ENCODE data around the gene IGFLR1. TPM values are rescaled to one million over a fixed set of nuclear protein-coding genes. Genes with fewer than 3 reads are reported as not detected.

The IGFLR1 gene, protein sequence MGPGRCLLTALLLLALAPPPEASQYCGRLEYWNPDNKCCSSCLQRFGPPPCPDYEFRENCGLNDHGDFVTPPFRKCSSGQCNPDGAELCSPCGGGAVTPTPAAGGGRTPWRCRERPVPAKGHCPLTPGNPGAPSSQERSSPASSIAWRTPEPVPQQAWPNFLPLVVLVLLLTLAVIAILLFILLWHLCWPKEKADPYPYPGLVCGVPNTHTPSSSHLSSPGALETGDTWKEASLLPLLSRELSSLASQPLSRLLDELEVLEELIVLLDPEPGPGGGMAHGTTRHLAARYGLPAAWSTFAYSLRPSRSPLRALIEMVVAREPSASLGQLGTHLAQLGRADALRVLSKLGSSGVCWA
- under 0.01 and 0.43 TPM in 2 replicates for total RNA-seq

DNA sequence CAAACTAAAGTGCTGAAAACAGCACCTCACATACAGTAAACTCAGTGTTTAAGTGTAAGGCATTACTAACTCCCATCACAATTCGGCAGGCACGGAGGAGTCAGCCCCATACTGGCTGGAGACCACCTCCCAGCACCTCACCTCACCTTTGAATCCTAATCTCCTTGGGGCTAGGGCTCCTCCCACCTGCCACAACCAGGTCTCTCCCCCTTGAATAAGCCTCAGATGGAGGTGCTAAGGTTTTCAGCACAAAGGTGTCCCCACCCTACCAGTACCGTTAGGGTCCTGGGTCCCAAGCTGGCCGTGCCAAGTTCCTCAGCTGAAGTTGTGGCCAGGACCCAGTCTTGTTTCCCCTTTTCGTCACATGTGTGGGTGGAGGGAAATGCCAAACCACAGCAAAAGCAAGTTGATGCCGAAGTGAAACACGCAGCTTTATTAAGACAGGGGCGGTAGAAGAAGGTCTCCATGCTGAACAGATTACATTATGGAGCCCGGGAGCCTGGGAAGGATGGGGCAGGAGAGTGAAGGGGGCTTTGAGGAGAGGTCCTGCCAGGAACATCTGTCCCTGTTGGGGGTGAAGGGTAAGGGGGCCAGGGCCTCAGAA is at the start of gene IGFLR1:
Gene IGFLR1 (minus strand): TSS at position 332 of the 604 bp plus-strand sequence. CDS start 1,272 bp downstream, outside the sequence.

DNA sequence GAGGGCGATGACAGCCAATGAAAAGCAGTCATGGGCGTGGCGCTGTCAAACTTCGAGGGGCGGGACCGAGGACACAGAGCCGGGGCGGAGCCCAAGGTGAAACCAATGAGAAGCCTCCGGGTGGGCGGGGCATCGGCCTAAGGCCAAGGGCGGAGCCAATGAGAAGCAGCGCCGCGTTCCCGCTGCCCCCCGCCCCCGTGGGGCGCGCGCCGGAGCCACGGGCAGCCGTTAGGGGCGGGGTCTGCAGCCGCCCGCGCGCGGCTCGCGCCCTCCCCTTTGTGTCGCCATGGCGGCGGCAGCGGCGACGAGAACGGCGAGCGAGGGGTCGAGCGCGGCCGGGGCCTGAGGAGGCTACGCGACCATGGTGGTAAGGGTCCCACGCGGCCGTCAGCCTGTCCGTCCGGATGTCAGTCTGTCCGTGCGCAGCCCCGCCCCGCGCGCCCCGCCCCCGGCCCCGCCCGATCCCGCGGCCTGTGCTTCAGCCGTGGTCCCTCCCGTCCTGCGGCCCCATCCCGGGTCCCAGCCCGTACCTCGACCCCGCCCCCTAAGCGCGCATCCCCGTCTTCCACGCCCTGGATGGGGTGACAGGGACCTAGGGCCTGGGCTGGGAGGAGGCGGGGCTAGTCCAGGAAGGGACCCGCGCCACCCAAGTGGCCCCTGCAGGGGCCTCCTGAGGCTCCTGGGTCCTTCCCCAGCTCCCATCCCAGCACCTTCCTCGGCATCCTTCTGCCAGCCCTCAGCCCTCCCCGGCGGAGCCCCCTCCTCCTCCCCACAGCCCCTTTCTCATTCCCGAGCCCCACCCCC is 33.2 kb upstream of the IGFLR1 start, which contains the start of gene ARHGAP33:
Gene ARHGAP33 (plus strand): TSS at position 267 of the 804 bp plus-strand sequence. CDS start 95 bp downstream, at position 362.

DNA sequence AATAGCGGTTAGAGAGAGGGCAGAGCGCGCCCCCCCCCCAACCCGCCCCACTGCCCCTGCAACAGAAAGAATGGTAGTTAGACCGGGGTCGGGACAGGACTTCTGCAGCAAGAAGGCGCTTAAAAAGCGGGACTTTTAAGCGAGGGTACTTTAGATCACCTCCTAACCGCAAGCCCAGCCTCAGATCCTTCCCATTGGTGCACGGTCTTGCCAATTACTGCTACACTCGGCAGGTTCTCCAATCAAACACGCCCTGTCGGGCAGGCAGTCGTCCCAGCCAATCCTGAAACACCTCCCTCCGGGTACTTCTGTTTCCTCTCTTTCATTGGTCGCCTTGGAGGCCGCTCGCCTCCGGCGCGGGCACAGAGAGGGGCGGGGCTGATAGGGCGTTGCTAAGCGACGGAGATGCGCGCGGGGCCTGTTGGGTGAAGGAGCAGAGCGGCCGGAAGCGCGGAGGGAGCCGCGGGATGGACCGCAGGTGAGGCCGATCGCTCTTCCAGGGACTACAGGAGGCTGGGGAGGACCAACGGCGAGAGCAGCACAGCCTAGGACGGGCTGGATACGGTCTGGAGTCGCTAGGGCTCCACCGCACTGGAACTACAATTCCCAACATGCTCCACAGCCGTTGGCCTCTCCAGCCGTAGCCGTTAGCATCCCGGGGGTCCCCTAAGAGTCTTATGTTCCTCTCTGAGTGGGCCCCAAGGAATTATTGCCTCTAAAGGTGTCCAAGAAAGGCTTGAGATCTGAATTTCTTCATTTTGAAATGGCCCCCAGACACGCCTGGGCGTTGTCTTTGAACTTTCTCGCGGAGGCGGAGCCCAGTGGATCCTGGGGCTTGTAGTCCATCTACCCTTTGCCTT is 15.7 kb upstream of the IGFLR1 start, which contains the start of gene PROSER3:
Gene PROSER3 (plus strand): TSS at position 428 of the 860 bp plus-strand sequence. CDS start 40 bp downstream, at position 468.

DNA sequence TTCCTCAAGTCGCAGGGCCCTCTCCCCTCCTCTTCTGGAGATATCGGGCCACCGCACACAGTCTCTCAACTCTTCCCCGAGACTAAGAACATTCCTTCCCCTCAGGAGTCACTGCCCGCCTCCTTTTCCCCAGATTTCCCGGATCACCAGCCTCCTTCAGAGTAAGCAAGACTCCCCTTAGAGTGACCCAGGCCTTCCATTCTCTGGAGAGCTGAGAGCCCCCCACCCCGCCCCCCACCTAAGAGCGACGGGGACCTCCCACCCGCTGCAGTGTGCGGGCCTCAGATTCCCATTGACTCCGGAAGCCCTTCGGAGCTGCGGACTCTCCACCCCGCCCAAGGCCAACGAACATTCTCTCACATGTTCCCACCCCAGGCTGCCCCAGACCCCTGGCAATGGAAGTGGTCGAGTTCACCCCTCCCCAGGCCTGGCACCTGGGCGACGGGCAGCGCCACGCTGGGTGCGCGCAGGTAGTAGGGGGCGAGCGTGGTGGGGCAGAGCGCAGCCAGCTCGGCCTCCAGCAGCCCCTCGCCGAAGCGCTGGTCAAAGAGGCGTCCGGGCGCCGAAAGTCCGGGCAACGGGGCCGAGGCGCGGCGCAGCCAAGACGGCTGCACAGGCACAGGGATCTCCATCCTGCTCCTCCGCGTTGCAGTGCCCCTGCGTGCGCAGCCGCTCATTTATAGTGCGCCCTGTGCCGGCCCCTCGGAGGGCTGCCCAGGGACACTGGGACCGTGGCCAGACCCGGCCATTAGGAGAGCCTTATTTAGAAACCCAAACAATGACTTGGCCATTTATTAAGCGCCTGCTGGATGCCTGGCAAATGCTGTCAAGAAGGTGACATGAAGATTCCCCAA is 14.4 kb upstream of the IGFLR1 start, which contains the start of gene HSPB6:
Gene HSPB6 (minus strand): TSS at position 653 of the 854 bp plus-strand sequence. CDS start 21 bp downstream, at position 632.

DNA sequence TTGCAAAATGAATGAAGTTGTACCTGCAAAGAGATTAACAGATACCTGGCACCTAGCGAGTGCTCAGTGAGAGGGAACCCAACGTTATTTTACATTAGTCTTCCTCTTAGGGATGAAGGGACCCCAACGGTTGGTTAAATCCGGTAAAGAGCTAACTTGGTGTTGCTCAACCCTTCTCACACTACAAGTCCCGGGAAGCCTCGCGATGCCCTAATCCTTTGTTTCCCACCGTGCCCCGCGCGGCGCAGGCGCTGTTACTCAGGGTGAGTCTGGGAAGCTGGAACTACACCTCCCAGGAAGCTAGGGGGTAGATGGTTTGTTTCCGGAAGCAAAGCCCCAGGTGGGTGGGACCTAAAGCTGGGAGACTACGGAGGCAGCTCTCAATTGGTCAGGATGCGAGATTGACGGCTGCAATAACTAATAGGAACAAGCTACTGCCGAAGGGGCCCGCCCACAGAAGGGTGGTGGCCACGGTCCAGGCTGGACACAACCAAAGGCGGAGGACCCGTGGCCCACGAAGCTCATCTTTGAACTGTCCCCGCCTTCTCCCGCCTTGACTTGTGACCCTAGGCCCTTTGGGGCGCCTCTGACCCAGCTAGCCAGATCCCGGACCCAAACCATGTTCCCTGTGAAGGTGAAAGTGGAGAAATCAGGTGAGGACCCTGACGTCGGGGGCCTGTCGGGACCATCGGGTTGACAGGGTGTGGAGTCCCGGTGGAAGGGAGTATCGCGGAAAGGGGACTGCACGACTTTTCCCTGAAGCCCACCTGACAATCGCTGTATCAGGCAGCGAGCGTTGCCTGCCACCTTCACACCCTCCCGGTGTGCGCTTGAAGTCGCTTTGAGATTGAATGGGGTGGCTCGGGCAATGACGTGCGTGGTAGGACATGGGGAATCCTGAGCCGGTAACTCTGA is 6.1 kb upstream of the IGFLR1 start, which contains the start of gene LIN37:
Gene LIN37 (plus strand): TSS at position 471 of the 915 bp plus-strand sequence. CDS start 149 bp downstream, at position 620.

DNA sequence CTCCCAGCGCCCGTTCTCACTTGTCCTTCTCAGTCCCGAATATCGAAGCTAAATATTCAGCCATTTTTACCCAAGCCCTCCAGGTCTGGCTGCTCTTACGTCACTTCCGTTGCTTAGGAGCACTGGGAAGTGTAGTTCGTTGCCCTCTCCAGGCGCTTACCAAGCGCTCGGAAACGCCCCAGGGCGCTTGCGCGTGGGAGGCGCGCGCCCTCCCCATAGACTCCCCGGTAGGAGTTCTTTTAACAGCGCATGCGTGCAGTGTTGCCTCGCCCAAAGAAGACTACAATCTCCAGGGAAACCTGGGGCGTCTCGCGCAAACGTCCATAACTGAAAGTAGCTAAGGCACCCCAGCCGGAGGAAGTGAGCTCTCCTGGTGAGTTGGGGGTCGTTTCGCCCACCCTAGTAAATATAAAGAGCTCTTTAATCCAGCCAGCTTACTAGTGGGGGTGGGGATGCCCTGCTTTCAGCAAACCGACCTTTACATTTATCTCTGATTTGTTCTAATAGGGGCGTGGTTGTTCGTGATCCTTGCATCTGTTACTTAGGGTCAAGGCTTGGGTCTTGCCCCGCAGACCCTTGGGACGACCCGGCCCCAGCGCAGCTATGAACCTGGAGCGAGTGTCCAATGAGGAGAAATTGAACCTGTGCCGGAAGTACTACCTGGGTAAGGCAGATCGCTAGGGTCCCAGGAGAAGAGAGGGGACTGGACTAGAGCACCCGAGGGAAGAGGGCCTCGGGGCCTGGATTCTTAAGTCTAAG is 3.3 kb upstream of the IGFLR1 start, which contains the start of the genes PSENEN and U2AF1L4:
Gene PSENEN (plus strand): TSS at position 324 of the 759 bp plus-strand sequence. CDS start 280 bp downstream, at position 604.
Gene U2AF1L4 (minus strand): TSS at position 91 of the 759 bp plus-strand sequence. CDS start 27 bp downstream, at position 64.

DNA sequence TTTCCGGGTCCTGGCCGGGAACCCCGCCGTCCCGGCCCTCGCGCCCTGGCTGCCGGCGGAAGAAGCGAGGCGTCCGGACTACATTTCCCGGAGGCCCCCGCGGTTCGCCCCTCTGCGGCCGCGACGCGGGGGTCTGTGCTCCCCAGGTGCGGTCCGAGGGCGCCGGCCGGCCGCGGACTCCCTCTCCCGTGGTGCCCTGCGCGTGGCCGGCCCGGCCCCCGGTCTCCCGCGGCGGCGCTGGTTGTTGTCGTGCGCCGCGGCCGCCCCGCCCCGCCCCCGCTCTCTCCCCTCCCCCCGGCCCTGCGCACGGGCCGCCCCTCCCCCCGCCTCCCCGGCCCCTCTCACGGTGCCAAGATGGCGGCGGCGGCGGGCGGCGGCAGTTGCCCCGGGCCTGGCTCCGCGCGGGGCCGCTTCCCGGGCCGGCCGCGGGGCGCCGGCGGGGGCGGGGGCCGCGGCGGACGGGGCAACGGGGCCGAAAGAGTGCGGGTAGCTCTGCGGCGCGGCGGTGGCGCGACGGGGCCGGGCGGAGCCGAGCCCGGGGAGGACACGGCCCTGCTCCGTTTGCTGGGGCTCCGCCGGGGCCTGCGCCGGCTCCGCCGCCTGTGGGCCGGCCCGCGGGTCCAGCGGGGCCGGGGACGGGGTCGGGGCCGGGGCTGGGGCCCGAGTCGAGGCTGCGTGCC is 24.4 kb downstream of the IGFLR1 start, which contains the start of gene KMT2B:
Gene KMT2B (plus strand): TSS at position 339 of the 680 bp plus-strand sequence. CDS start 16 bp downstream, at position 355.

DNA sequence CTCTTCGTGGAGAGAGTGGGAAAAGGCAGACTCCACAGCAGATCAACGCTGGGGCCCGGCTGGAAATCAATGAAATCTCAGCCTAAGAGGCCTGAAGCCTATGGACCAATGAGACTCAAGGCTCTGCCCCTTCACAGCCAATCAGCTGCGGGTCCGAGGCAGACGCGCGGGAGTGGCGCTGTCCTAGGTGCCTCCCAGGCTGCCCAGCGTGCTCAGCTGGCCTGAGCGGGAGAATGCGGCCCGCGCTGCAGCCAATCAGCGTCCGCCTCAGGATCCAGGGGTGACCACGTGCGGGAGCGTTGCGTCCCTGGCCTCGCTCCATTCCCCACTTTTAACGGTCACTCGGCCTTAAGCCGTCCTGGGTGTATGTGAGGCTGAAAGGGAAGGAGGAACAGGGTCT is 38.0 kb downstream of the IGFLR1 start, which contains the start of gene ZBTB32:
Gene ZBTB32 (plus strand): TSS at position 341 of the 400 bp plus-strand sequence. CDS start 10,069 bp downstream, outside the sequence.

Other genes with a start within 250 kb of the IGFLR1 start
- 78.4 and 142 TPM in 2 replicates for gene DMKN, start 228.8 kb downstream of the IGFLR1 start, total RNA-seq
- 16.5 and 67.3 TPM in 2 replicates for gene SBSN, start 214.1 kb downstream of the IGFLR1 start, total RNA-seq
- not detected in 2 replicates for gene GAPDHS, start 209.0 kb downstream of the IGFLR1 start, total RNA-seq
- gene TMEM147, start 196.8 kb downstream of the IGFLR1 start, total RNA-seq: 99.0 and 109 TPM in 2 replicates
- not detected in 2 replicates for gene ATP4A, start 178.8 kb downstream of the IGFLR1 start, total RNA-seq
- not detected in 2 replicates for gene PMIS2, start 156.3 kb downstream of the IGFLR1 start, total RNA-seq
- 3.1 and 4.6 TPM in 2 replicates for gene HAUS5, start 129.7 kb downstream of the IGFLR1 start, total RNA-seq
- gene RBM42, start 113.4 kb downstream of the IGFLR1 start, total RNA-seq: 33.2 and 37.9 TPM in 2 replicates
- gene ETV2, start 100.7 kb downstream of the IGFLR1 start, total RNA-seq: 0.34 TPM in 1 of 2 replicates, not detected in the other
- gene COX6B1, start 94.1 kb downstream of the IGFLR1 start, total RNA-seq: 88.5 and 102 TPM in 2 replicates
- gene UPK1A, start 75.9 kb downstream of the IGFLR1 start, total RNA-seq: not detected in 2 replicates
- gene ZBTB32, start 37.9 kb downstream of the IGFLR1 start, total RNA-seq: not detected in 2 replicates
- gene KMT2B, start 24.4 kb downstream of the IGFLR1 start, total RNA-seq: 4.1 and 21.1 TPM in 2 replicates
- gene U2AF1L4, start 3.0 kb upstream of the IGFLR1 start, total RNA-seq: 9.1 and 12.6 TPM in 2 replicates
- gene PSENEN, start 3.2 kb upstream of the IGFLR1 start, total RNA-seq: 14.9 and 15.7 TPM in 2 replicates
- 5.8 and 7.3 TPM in 2 replicates for gene LIN37, start 6.1 kb upstream of the IGFLR1 start, total RNA-seq
- under 0.01 and 0.28 TPM in 2 replicates for gene HSPB6, start 14.6 kb upstream of the IGFLR1 start, total RNA-seq
- gene PROSER3, start 15.7 kb upstream of the IGFLR1 start, total RNA-seq: 2.1 and 5.7 TPM in 2 replicates
- gene ARHGAP33, start 33.1 kb upstream of the IGFLR1 start, total RNA-seq: 0.57 TPM in 1 of 2 replicates, not detected in the other
- gene PRODH2, start 70.4 kb upstream of the IGFLR1 start, total RNA-seq: not detected in 2 replicates
- not detected in 2 replicates for gene NPHS1, start 110.1 kb upstream of the IGFLR1 start, total RNA-seq
- gene KIRREL2, start 114.5 kb upstream of the IGFLR1 start, total RNA-seq: not detected in 2 replicates
- gene APLP1, start 126.1 kb upstream of the IGFLR1 start, total RNA-seq: 0.64 TPM in 1 of 2 replicates, not detected in the other
- gene NFKBID, start 158.1 kb upstream of the IGFLR1 start, total RNA-seq: 3.4 and 3.6 TPM in 2 replicates
- gene HCST, start 160.1 kb upstream of the IGFLR1 start, total RNA-seq: 0.14 TPM in 1 of 2 replicates, not detected in the other
- not detected in 2 replicates for gene TYROBP, start 165.8 kb upstream of the IGFLR1 start, total RNA-seq
- gene LRFN3, start 193.9 kb upstream of the IGFLR1 start, total RNA-seq: 2.4 and 6.5 TPM in 2 replicates

All from nasal cavity respiratory epithelium epithelial cell of viscerocranial mucosa (primary cell).